Inflammatory macrophage treated with lipopolysaccharide for 4 hours (primary cell): ENCODE results near the gene OR2AT4.
"Not testable (repeated sequence)": the region's sequence is repeated elsewhere in the genome, so short reads cannot be mapped to it uniquely, and the experiment has no call there.

ENCODE experiments used
- DNase-seq: peaks from one replicate; pipeline ENCODE4 v3.0.0-alpha.2; 2020

OR2AT4 gene

GRCh38 chr11:75101424-75102128 is 4.9 kb upstream of the OR2AT4 start:
- no peak for DNase-seq

GRCh38 chr11:75100314-75100713 is 3.6 kb upstream of the OR2AT4 start:
- peak; percentile 96 for DNase-seq

- no peak for DNase-seq
Measured at GRCh38 chr11:75099635-75100034, 3.0 kb upstream of the OR2AT4 start.

GRCh38 chr11:75098835-75099439 is 2.3 kb upstream of the OR2AT4 start:
- DNase-seq = not testable (repeated sequence)

- DNase-seq = not testable (repeated sequence)
Measured at GRCh38 chr11:75098181-75098580, 1.5 kb upstream of the OR2AT4 start.

GRCh38 chr11:75097173-75097557 is 489 bp upstream of the OR2AT4 start:
- DNase-seq = no peak

GRCh38 chr11:75094382-75094781 is 2.3 kb downstream of the OR2AT4 start:
- not testable (repeated sequence) for DNase-seq

- peak; percentile 25 for DNase-seq
Measured at GRCh38 chr11:75090671-75091177, 6.0 kb downstream of the OR2AT4 start.

- peak; percentile 26 for DNase-seq
Measured at GRCh38 chr11:75087319-75088305, 9.1 kb downstream of the OR2AT4 start.

GRCh38 chr11:75084883-75085282 is 11.8 kb downstream of the OR2AT4 start:
- no peak for DNase-seq

- DNase-seq = no peak
Measured at GRCh38 chr11:75083217-75083605, 13.5 kb downstream of the OR2AT4 start.

- no peak for DNase-seq
Measured at GRCh38 chr11:75082601-75083216, 14.0 kb downstream of the OR2AT4 start.

- no peak for DNase-seq
Measured at GRCh38 chr11:75079546-75079945, 17.1 kb downstream of the OR2AT4 start.

- no peak for DNase-seq
Measured at GRCh38 chr11:75078233-75078632, 18.4 kb downstream of the OR2AT4 start.

- peak; percentile 66 for DNase-seq
Measured at GRCh38 chr11:75077316-75077715, 19.4 kb downstream of the OR2AT4 start.

GRCh38 chr11:75076671-75077070 is 20.0 kb downstream of the OR2AT4 start:
- peak; percentile 19 for DNase-seq

GRCh38 chr11:75073459-75074190 is 23.1 kb downstream of the OR2AT4 start:
- no peak for DNase-seq

GRCh38 chr11:75072582-75072981 is 24.1 kb downstream of the OR2AT4 start:
- no peak for DNase-seq

GRCh38 chr11:75069473-75069872 is 27.2 kb downstream of the OR2AT4 start:
- DNase-seq = no peak

- DNase-seq = no peak
Measured at GRCh38 chr11:75068993-75069392, 27.7 kb downstream of the OR2AT4 start.

- no peak for DNase-seq
Measured at GRCh38 chr11:75068559-75068958, 28.1 kb downstream of the OR2AT4 start.

GRCh38 chr11:75066061-75066460 is 30.6 kb downstream of the OR2AT4 start:
- no peak for DNase-seq
